ENCODE measurements around the gene PARM1.

PARM1 gene

DNA sequence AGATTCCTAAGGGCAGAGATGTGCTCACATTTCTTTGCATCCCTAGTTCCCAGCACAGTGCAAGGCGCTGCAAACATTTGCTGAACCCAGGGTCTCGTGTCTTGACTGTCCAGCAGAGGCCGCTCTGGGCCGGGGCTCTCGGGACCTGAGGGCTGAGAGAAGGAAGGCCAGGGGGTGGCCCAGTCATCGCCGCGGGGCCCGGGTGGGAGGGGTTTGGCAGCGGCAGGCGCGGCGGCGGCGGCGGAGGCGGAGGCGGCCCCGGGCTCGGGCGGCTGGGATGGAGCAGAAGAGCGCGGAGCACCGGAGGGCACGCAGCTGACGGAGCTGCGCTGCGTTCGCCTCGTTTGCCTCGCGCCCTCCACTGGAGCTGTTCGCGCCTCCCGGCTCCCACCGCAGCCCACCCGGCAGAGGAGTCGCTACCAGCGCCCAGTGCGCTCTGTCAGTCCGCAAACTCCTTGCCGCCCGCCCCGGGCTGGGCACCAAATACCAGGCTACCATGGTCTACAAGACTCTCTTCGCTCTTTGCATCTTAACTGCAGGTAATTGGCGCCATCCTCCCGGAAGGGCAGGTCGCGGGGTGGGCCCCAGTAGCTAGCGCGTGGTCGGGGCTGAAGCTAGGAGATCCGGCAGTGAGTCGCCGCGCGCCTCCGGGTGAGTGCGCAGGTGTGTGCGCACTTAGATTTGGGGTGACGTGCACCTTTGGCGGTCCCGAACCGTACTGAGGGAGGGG is at the start of gene PARM1:
PARM1 (plus strand) TSS at position 285 of the 730 bp plus-strand sequence; CDS start at position 497, 212 bp downstream.
- DNase-seq (ENCODE audit: low read depth), result no peak

DNA sequence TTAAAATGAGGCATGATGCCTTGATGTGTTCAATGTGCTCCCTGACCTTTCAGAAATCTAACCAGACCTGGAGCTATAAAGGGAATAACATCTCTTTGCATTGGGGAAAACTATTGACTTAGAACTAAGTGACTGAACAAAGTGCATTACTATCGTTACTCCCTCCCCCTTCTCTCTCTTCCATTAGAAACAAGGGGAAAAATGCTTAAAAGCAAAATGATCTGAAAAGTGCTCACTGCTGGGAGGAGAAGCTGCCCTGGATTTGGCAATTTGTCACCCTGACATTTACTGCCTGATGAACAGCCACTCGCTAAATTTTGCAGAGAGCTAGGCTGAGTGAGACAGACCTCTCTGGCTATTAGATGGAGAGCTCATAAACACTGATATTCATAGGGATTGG is 48.6 kb upstream of the PARM1 start:
- DNase-seq (ENCODE audit: low read depth), result no peak

GRCh38 chr4:74886484-74886883 is 46.4 kb upstream of the PARM1 start:
- no peak for DNase-seq (ENCODE audit: low read depth)

- no peak for DNase-seq (ENCODE audit: low read depth)
Observed at GRCh38 chr4:74890341-74890740, 42.6 kb upstream of the PARM1 start.

- no peak for DNase-seq (ENCODE audit: low read depth)
Observed at GRCh38 chr4:74891037-74891436, 41.9 kb upstream of the PARM1 start.

GRCh38 chr4:74893171-74893570 is 39.7 kb upstream of the PARM1 start:
- DNase-seq (ENCODE audit: low read depth), result no peak

GRCh38 chr4:74896595-74896994 is 36.3 kb upstream of the PARM1 start:
- DNase-seq (ENCODE audit: low read depth), result no peak

- DNase-seq (ENCODE audit: low read depth), result no peak
Observed at GRCh38 chr4:74897386-74897785, 35.5 kb upstream of the PARM1 start.

DNA sequence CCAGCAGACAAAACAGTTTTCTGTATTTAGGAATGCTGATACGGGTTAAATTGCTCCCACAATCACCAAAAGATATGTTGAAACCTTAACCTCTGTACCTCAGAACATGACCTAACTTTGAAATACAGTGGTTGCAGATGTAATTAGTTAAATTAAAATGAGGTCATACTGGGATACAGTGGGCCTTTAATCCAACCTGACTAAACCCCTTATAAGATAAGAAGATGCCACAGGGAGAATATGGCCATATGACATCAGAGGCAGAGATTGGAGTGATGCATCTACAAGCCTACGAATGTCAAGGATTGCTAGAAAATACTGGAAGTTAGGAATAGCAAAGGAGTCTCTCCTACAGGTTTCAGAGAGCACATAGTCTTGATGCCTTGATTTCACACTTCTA is 32.1 kb upstream of the PARM1 start:
- DNase-seq (ENCODE audit: low read depth), result no peak

GRCh38 chr4:74904509-74905065 is 28.3 kb upstream of the PARM1 start:
- DNase-seq (ENCODE audit: low read depth), result no peak

DNA sequence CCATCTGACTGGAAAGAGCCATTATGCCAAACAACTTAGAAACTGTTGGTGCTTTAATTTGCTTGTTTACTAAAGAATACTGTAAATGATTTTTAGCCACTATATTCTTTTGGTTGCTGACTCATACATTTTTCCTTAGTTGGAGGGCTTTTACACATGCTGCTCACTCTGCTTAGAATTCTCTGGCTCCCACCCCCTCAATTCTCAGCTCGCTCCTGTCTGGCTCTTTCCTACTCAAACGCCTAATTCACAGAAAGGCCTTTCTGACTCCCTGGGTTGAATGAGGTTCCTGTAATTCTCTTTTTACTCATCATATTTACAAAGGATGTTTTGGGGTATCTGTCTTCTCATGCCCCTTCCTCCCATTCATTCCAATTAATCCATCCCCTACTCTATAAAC is 26.1 kb upstream of the PARM1 start:
- DNase-seq (ENCODE audit: low read depth), result no peak

GRCh38 chr4:74919783-74920182 is 13.1 kb upstream of the PARM1 start:
- no peak for DNase-seq (ENCODE audit: low read depth)

DNA sequence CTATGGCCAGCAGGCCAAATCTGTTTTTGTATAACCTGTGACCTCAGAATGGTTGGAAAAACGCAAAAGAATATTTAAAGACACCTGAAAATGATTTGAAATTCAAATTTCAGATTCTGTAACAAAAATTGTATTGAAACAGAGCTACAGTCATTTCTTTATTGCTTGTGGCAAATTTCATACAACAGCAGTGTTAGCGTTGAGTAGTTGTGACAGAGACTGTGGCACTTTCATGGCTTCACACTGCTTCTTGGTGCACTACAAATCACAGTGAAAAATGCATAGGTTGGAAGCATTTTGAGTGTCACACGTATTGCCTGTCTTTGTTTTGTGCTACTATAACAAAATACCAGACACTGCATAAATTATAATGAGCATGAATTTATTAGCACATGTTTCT is 12.2 kb upstream of the PARM1 start:
- no peak for DNase-seq (ENCODE audit: low read depth)

DNA sequence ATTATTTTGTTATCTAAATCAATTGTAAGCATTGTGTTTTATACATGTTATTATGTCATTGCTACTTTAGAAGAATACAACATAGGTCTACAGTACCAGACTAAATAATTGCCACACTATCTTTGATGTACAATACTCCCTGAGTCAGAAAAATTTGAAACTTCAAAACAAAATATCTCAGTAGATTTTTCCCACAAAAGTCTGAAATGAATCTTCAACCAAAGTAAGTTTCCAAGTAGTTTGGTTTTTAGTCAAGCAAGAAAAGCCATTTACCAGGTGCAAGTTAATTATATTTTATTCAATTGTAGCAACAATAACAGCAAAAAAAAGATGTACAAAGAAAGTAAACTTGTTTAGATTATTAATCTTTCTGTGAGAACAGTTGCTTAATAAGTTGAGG is 11.4 kb upstream of the PARM1 start:
- no peak for DNase-seq (ENCODE audit: low read depth)

DNA sequence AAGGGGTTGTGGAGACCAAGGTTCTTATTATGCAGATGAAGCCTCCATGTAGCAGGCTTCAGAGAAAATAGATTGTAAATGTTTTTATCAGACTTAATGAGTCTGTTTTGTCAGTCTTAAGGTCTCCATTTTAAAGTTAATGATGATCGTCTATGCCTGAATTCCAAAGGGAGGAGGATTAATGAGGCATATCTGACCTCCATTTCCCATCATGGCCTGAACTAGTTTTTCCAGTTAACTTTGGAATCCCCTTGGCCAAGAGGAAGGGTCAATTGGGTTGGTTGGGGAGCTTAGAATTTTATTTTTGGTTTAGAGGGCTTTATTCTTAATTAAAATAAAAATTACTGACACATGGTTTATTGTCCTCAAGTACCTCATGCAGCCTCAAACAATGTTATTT is 6.9 kb upstream of the PARM1 start:
- DNase-seq (ENCODE audit: low read depth), result no peak

GRCh38 chr4:74930162-74930561 is 2.8 kb upstream of the PARM1 start:
- DNase-seq (ENCODE audit: low read depth), result no peak

DNA sequence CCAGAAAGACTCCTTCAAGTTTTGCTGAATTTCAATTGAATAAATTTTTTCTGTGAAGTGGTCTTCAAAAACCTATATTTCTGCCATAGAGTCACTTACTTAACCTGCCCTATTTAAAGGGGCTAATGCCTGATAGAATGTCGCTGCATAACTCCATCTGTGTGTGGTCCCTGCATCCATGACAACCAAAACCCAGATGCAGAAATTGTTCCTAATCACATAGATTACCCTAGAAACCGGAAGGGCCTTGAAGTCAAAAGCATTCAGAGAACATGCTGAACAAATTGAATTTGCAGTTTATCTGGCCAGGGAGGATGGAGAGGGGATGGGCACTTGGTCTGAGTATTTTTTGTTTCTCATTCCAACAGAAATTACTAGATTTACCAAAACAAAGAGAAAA is 1.5 kb upstream of the PARM1 start:
- DNase-seq (ENCODE audit: low read depth), result no peak

GRCh38 chr4:74932010-74932409 is 906 bp upstream of the PARM1 start:
- no peak for DNase-seq (ENCODE audit: low read depth)

DNA sequence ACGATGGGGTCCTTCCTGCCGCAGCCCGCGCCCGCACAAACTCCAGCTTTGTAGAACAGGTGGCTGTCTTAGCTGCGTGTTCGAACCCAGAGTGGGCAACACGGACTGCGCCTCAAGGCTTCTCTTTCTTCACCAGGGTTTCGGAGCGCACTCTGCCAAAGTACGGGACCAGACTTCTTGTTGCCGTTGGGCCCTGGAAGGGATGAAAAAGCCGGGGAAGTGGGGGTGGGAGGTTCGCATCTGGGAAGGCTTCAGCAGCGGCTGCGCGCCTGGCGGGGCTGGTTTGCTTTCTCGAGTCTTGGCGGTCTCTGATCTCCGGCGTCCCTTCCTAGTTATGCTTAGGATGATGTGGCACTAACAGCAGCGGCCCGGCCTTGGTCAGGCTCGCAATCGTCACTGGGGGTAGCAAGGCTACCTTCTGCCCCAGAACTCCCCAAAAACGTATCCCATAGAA is 673 bp downstream of the PARM1 start:
- no peak for DNase-seq (ENCODE audit: low read depth)

DNA sequence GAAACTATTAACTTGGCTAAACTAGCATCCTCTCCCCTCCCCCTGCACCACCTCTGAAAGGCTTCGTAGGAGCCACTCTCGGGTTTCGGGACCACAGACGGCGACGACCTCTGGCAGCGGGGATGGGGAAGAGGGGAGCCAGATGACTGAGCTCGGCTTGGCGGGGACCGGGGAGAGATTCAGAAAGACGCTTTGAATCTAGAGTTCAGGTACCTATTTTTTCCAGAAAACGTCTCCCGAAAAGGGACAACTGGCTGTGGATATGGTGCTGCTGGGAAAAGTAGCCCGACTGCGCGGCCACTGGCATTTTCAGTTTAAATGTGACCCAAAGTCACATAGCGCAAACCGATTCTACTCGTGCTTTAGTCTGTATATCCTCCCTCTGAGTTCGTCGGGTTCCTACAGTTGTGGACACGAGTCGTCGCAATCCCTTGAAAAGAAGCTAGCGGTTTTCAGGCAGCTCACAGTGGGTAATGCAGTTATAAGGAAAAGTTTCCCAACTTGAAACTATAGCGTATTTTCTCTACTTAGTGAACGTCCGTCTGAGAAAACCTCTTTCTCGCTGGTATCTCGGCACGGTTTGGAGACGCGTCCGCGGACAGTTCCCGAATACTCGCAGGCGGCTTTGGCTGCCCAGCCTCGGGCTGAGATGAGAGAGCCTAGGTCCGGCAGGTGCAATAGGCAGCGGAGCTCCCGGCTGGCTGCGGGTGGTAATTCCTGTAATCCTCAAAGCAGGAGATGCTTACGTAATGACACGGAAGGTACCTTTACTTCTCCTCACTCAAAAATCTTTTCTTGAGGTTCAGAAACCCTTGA is 1.3 kb downstream of the PARM1 start:
- no peak for DNase-seq (ENCODE audit: low read depth)

GRCh38 chr4:74934888-74935287 is 2.0 kb downstream of the PARM1 start:
- no peak for DNase-seq (ENCODE audit: low read depth)

DNA sequence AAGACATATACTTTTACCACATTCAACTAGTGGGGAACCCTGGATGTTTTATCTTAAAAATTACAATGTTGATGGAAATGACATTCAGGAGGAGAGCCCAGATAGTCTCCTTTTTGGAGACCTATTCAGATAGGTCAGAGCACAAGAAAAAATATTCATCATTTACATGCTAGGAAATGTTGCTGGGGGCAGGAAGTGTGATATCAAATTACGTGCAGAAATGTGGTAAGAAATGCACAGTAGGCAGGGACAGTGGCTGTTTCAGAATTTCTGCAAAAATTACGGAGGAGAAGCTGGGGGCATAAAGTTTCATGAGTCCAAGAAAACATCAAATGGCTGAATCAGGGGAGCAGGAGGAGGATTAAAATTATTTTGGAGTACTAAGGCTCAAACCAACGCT is 8.2 kb downstream of the PARM1 start:
- no peak for DNase-seq (ENCODE audit: low read depth)

- DNase-seq (ENCODE audit: low read depth), result no peak
Observed at GRCh38 chr4:74942251-74942917, 9.5 kb downstream of the PARM1 start.

Measured in CMK (cell line).